H1 (cell line): ENCODE measurements around the gene UBQLN4. TPM values are rescaled to one million over a fixed set of nuclear protein-coding genes. Genes with fewer than 3 reads are reported as not detected.

Source experiments
- CTCF ChIA-PET: fragments of 300-600 bp; sonication (Branson Sonifier 250); formaldehyde crosslinking; loops from one replicate; lab custom pipeline; 2021; ENCODE audit not compliant: partially characterized antibody; lab: Charles Lee
- POLR2A ChIA-PET: fragments of 300-600 bp; sonication (Branson Sonifier 250); formaldehyde crosslinking; loops from one replicate; lab custom pipeline; 2021; ENCODE audit warnings: inconsistent platforms; ENCODE audit not compliant: partially characterized antibody; lab: Charles Lee
- DNase-seq, 2 experiments: peaks; one replicate each; pipeline versions ENCODE4 v3.0.0 to v3.0.0-alpha.2; 2010 to 2022; ENCODE audit warnings: low spot score in 2 of 2, low read depth in 1 of 2, mixed read lengths in 1 of 2
- FAIRE-seq: peaks from 2 replicates; lab custom pipeline; 2011; peaks lifted over from hg19 to GRCh38; lab: Jason Lieb, UNC
- H2AFZ ChIP-seq: 2 replicates; pipeline ENCODE4 v1.8.1; 2012; ENCODE audit warnings: low read length, inconsistent platforms
- H2AK5ac ChIP-seq: 2 replicates; pipeline ENCODE4 v1.6.1; 2013; ENCODE audit warnings: low read depth, low read length
- H2BK120ac ChIP-seq: replicated peaks from 2 replicates; pipeline ENCODE3; 2013; ENCODE audit warnings: low read depth, low read length, inconsistent platforms
- H2BK12ac ChIP-seq: 2 replicates; pipeline ENCODE4 v1.6.1; 2013; ENCODE audit warnings: low read depth, low read length
- H2BK15ac ChIP-seq: 2 replicates; pipeline ENCODE4 v1.6.1; 2013; ENCODE audit warnings: low read length
- H2BK20ac ChIP-seq: 2 replicates; pipeline ENCODE4 v1.6.1; 2013; ENCODE audit warnings: low read length
- H2BK5ac ChIP-seq: 2 replicates; pipeline ENCODE4 v1.6.1; 2013; ENCODE audit warnings: low read depth, low read length
- H3K14ac ChIP-seq: 2 replicates; pipeline ENCODE4 v1.6.1; 2013; ENCODE audit warnings: inconsistent platforms; ENCODE audit not compliant: insufficient read length
- H3K18ac ChIP-seq: 2 replicates; pipeline ENCODE4 v1.6.1; 2013; ENCODE audit warnings: low read length; ENCODE audit errors: extremely low read depth
- H3K23ac ChIP-seq: 2 replicates; pipeline ENCODE4 v1.6.1; 2013; ENCODE audit warnings: inconsistent platforms; ENCODE audit not compliant: insufficient read length
- H3K23me2 ChIP-seq: 2 replicates; pipeline ENCODE4 v1.6.1; 2013; ENCODE audit warnings: low read depth, low read length
- H3K27ac ChIP-seq: 2 replicates; pipeline ENCODE4 v1.6.1; 2011; ENCODE audit warnings: low read depth, low read length, inconsistent platforms
- H3K27me3 ChIP-seq, 4 experiments: replicated peaks in 1 of 4; 1 replicate in 1 of 4; 2 replicates in 3 of 4; pipeline versions ENCODE4 v1.6.1 to v1.8.1; 2011 to 2013; ENCODE audit warnings: low read length in 3 of 4, mild to moderate bottlenecking in 3 of 4, inconsistent platforms in 2 of 4, mixed read lengths in 2 of 4, moderate library complexity in 1 of 4; ENCODE audit not compliant: control insufficient read depth in 3 of 4, insufficient read depth in 3 of 4; ENCODE audit errors: extremely low read depth in 1 of 4
- H3K36me3 ChIP-seq, 4 experiments: 2 replicates each; pipeline versions ENCODE4 v1.6.1 to v1.8.1; 2011 to 2013; ENCODE audit warnings: mild to moderate bottlenecking in 4 of 4, low read length in 3 of 4, moderate library complexity in 2 of 4, control low read depth in 1 of 4, inconsistent platforms in 1 of 4; ENCODE audit not compliant: insufficient read depth in 4 of 4, control insufficient read depth in 2 of 4
- H3K4ac ChIP-seq: replicated peaks from 2 replicates; pipeline ENCODE3; 2013; ENCODE audit warnings: low read length, low read depth, mixed read lengths, inconsistent platforms; ENCODE audit not compliant: insufficient read length
- H3K4me1 ChIP-seq, 4 experiments: replicated peaks in 1 of 4; 1 replicate in 1 of 4; 2 replicates in 3 of 4; pipeline versions ENCODE4 v1.6.1 to v1.8.1; 2011 to 2013; ENCODE audit warnings: low read length in 3 of 4, inconsistent platforms in 2 of 4, mixed read lengths in 1 of 4; ENCODE audit not compliant: insufficient read depth in 4 of 4, control insufficient read depth in 3 of 4
- H3K4me2 ChIP-seq, 2 experiments: 2 replicates each; pipeline versions ENCODE4 v1.6.1 to v1.8.1; 2011 to 2013; ENCODE audit warnings: low read depth in 2 of 2, low read length in 2 of 2, control low read depth in 1 of 2, inconsistent platforms in 1 of 2, mild to moderate bottlenecking in 1 of 2; ENCODE audit not compliant: insufficient read depth in 1 of 2
- H3K4me3 ChIP-seq, 4 experiments: fragments of 200-600, 300-600 bp in 1 of 4; sonication (generic), shearing (Covaris generic), sonication (Bioruptor Twin) in 1 of 4; 2 replicates each; pipeline versions ENCODE4 v1.5.1 to v1.8.1; 2011 to 2016; ENCODE audit warnings: low read length in 4 of 4, low read depth in 3 of 4, control low read depth in 2 of 4, inconsistent platforms in 2 of 4, mild to moderate bottlenecking in 2 of 4, mixed read lengths in 1 of 4, moderate library complexity in 1 of 4; ENCODE audit not compliant: insufficient read depth in 2 of 4; ENCODE audit errors: extremely low read depth in 1 of 4
- H3K56ac ChIP-seq: replicated peaks from 2 replicates; pipeline ENCODE3; 2013; ENCODE audit warnings: low read depth, mild to moderate bottlenecking, mixed read lengths, low read length, inconsistent platforms; ENCODE audit not compliant: insufficient read length
- H3K79me1 ChIP-seq: 2 replicates; pipeline ENCODE4 v1.6.1; 2013; ENCODE audit warnings: low read depth, low read length, control low read depth
- H3K79me2 ChIP-seq, 2 experiments: 2 replicates each; pipeline versions ENCODE4 v1.6.1 to v1.8.1; 2012 to 2013; ENCODE audit warnings: low read length in 2 of 2, mild to moderate bottlenecking in 2 of 2, inconsistent platforms in 1 of 2; ENCODE audit not compliant: insufficient read depth in 2 of 2, control insufficient read depth in 1 of 2
- H3K9ac ChIP-seq, 4 experiments: replicated peaks in 1 of 4; 1 replicate in 1 of 4; 2 replicates in 3 of 4; pipeline versions ENCODE4 v1.6.1 to v1.8.1; 2011 to 2013; ENCODE audit warnings: low read depth in 3 of 4, low read length in 3 of 4, control low read depth in 2 of 4, mild to moderate bottlenecking in 2 of 4, moderate library complexity in 2 of 4, inconsistent platforms in 1 of 4; ENCODE audit errors: extremely low read depth in 1 of 4
- H3K9me3 ChIP-seq, 2 experiments: 2 replicates each; pipeline versions ENCODE4 v1.6.1 to v1.8.1; 2012 to 2013; ENCODE audit warnings: mild to moderate bottlenecking in 2 of 2, moderate library complexity in 2 of 2, control low read depth in 1 of 2, inconsistent platforms in 1 of 2, low read depth in 1 of 2, low read length in 1 of 2, mixed read lengths in 1 of 2; ENCODE audit not compliant: insufficient read depth in 2 of 2
- H4K20me1 ChIP-seq, 2 experiments: replicated peaks in 1 of 2; 2 replicates each; pipeline versions ENCODE3 to v1.8.1; 2011 to 2013; ENCODE audit warnings: inconsistent platforms in 2 of 2, low read length in 2 of 2, mild to moderate bottlenecking in 1 of 2; ENCODE audit not compliant: insufficient read depth in 2 of 2, control insufficient read depth in 1 of 2
- H4K5ac ChIP-seq: 2 replicates; pipeline ENCODE4 v1.6.1; 2013; ENCODE audit warnings: low read length, low read depth, mixed read lengths, inconsistent platforms; ENCODE audit not compliant: insufficient read length
- H4K8ac ChIP-seq: 2 replicates; pipeline ENCODE4 v1.8.0; 2013; ENCODE audit warnings: mild to moderate bottlenecking, moderate library complexity, low read length, inconsistent platforms; ENCODE audit not compliant: insufficient read depth; ENCODE audit errors: extremely low read depth
- H4K91ac ChIP-seq: replicated peaks from 2 replicates; pipeline ENCODE3; 2013; ENCODE audit warnings: low read length, mixed read lengths, inconsistent platforms; ENCODE audit not compliant: insufficient read length
- ASH2L ChIP-seq: fragments of 200-600, 300-600 bp; sonication (generic); IDR thresholded peaks from one replicate; pipeline ENCODE4 v1.7.1; 2017; ENCODE audit warnings: low read length
- BACH1 ChIP-seq: IDR thresholded peaks from 2 replicates; pipeline ENCODE4 v1.6.1; 2012; ENCODE audit warnings: low read length, improper control_type of control experiment
- BRCA1 ChIP-seq: IDR thresholded peaks from 2 replicates; pipeline ENCODE4 v1.6.1; 2012; ENCODE audit warnings: low read depth, low read length, improper control_type of control experiment
- CBX8 ChIP-seq: fragments of 300-800, 300-1000 bp; sonication (generic); IDR thresholded peaks from 2 replicates; pipeline ENCODE4 v1.7.1; 2016; ENCODE audit warnings: low read depth, low read length, borderline replicate concordance
- EZH2 ChIP-seq: fragments of 200-600 bp; sonication (generic); IDR thresholded peaks from 2 replicates; pipeline ENCODE4 v1.7.1; 2012; ENCODE audit warnings: low read depth, mild to moderate bottlenecking, moderate library complexity, low read length, inconsistent platforms; ENCODE audit not compliant: severe bottlenecking
- GABPA ChIP-seq: IDR thresholded peaks from 2 replicates; pipeline ENCODE4 v1.6.1; 2011; ENCODE audit warnings: mild to moderate bottlenecking, low read length, moderate library complexity, borderline replicate concordance; ENCODE audit not compliant: insufficient read depth
- HDAC2 ChIP-seq, 2 experiments: fragments of 300-600 bp in 1 of 2; sonication (generic) in 1 of 2; IDR thresholded peaks; 2 replicates each; pipeline ENCODE4 v1.6.1; 2011 to 2012; ENCODE audit warnings: low read depth in 2 of 2, low read length in 2 of 2, mild to moderate bottlenecking in 2 of 2, moderate library complexity in 2 of 2, borderline replicate concordance in 1 of 2, inconsistent platforms in 1 of 2
- MAFK ChIP-seq: IDR thresholded peaks from 2 replicates; pipeline ENCODE4 v1.6.1; 2012; ENCODE audit warnings: low read depth, mild to moderate bottlenecking, improper control_type of control experiment, low read length
- POLR2A ChIP-seq, 2 experiments: IDR thresholded peaks; 1 replicate in 1 of 2; 2 replicates in 1 of 2; pipeline ENCODE4 v1.6.1; 2011; ENCODE audit warnings: low read depth in 2 of 2, low read length in 2 of 2, mild to moderate bottlenecking in 2 of 2; ENCODE audit errors: control extremely low read depth in 1 of 2
- POLR2AphosphoS5 ChIP-seq: IDR thresholded peaks from 2 replicates; pipeline ENCODE4 v1.6.1; 2011; ENCODE audit warnings: low read depth, low read length
- RNF2 ChIP-seq: fragments of 200-900, 300-1000 bp; sonication (generic); IDR thresholded peaks from 2 replicates; pipeline ENCODE4 v1.7.1; 2016; ENCODE audit warnings: borderline replicate concordance, low read depth, mild to moderate bottlenecking, antibody characterized with exemption, low read length; ENCODE audit not compliant: poor library complexity, severe bottlenecking; ENCODE audit errors: missing control alignments
- SIN3A ChIP-seq, 2 experiments: IDR thresholded peaks in 1 of 2; conservative IDR thresholded peaks in 1 of 2; 2 replicates each; pipeline ENCODE4 v1.6.1; 2011 to 2012; ENCODE audit warnings: low read length in 2 of 2, improper control_type of control experiment in 1 of 2, low read depth in 1 of 2, mild to moderate bottlenecking in 1 of 2
- SIRT6 ChIP-seq: IDR thresholded peaks from one replicate; pipeline ENCODE4 v1.7.1; 2012; ENCODE audit warnings: low read length, inconsistent platforms
- SP2 ChIP-seq: IDR thresholded peaks from 2 replicates; pipeline ENCODE4 v1.6.1; 2012; ENCODE audit warnings: mild to moderate bottlenecking, low read length, inconsistent platforms
- SRF ChIP-seq: IDR thresholded peaks from 2 replicates; pipeline ENCODE4 v1.6.1; 2011; ENCODE audit warnings: mild to moderate bottlenecking, low read depth, low read length, moderate library complexity
- WGBS, 2 experiments: shearing (Covaris generic) in 1 of 2; methylation state at CpG; one replicate each; pipeline versions ENCODE4 v1.1.6 to v1.1.7; 2013 to 2015; ENCODE audit warnings: low lambda C conversion rate in 2 of 2, mixed read lengths in 2 of 2, inconsistent platforms in 1 of 2, low coverage in 1 of 2, missing lambda C conversion rate in 1 of 2; ENCODE audit not compliant: insufficient replicate concordance in 2 of 2, insufficient coverage in 1 of 2, insufficient read length in 1 of 2; ENCODE audit errors: extremely low coverage in 1 of 2, missing lambda C conversion rate in 1 of 2; 5-methylcytosine and 5-hydroxymethylcytosine counted together
- polyA plus RNA-seq, 7 experiments: library from polyadenylated mRNA; depleted of rRNA in 3 of 7; stranded (reverse) in 5 of 7; unstranded in 2 of 7; fragments of >200 nt in 5 of 7; fragments of 200-250 nt in 2 of 7; gene quantifications; 1 replicate in 5 of 7; 2 replicates in 1 of 7; 4 replicates in 1 of 7; pipeline versions ENCODE4 v1.2.1 to v1.2.3, GENCODE V29; 2011 to 2013; ENCODE audit warnings: missing spikeins in 2 of 7, mixed read lengths in 2 of 7
- total RNA-seq: library from RNA; stranded (reverse); fragmentation: NEBNext Ultra II Directional; extraction: Animal tissue kit (Norgen Biotek cat#: 25700); gene quantifications from 2 replicates; pipeline ENCODE4 v1.2.1, GENCODE V29; 2021

UBQLN4 gene
- total and polyA plus RNA-seq, 2 of the 8 experiments (the other 6 are each of a cell fraction or from before 2014, with no cell fraction given) = 37.7 to 52.0 TPM

DNA sequence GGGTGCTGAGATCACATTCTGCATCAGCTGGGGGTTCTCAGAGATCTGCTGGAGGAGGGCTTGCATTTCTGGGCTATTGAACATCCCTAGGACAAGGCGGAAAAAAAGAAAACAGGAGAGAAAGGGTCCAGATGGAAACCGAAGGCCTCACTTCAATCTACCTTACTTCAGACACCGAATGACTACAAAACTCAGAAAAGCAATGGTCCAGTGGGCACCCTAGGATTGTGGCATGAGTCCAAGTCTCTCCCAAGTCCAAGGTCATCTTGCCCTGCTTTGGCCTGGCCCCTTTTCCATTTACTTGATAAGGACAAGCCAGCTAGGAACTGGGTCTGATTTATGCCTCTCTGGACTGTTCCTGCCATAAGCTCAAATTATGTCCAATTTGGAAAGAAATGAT lies 10.8 kb downstream of the UBQLN4 start:
- Histone ChIP-seq H3K9ac (no peak overlapping the region), H4K8ac (no peak overlapping the region), H3K27me3 (no peaks in the 10 kb centered on the region), H3K23me2 (no peaks in the 10 kb centered on the region), H2BK15ac (no peak overlapping the region)
- TF ChIP-seq ASH2L = no peak
- TF ChIP-seq EZH2 = no peak
- TF ChIP-seq BRCA1 = no peak
- TF ChIP-seq MAFK = no peak
- TF ChIP-seq SRF = no peak
- no peak for TF ChIP-seq CBX8
- no peak for TF ChIP-seq SIN3A (conservative IDR thresholded peaks at IDR 0.05 in 1 of 2, IDR thresholded peaks at IDR 0.05 in 1 of 2; ENCODE audit: low read depth in 1 of 2, low read length in 2 of 2)
- no peak for TF ChIP-seq SP2
- TF ChIP-seq SIRT6 = no peak
- no peak for TF ChIP-seq RNF2
- no peak for TF ChIP-seq GABPA
- TF ChIP-seq BACH1 = no peak
- no peak for TF ChIP-seq POLR2AphosphoS5
- no peak for TF ChIP-seq HDAC2 (IDR thresholded peaks at IDR 0.05; ENCODE audit: borderline replicate concordance in 1 of 2, low read depth in 2 of 2, low read length in 2 of 2)
- TF ChIP-seq POLR2A (IDR thresholded peaks at IDR 0.05; ENCODE audit: control extremely low read depth in 1 of 2, low read depth in 2 of 2, low read length in 2 of 2) = no peak
- TF ChIP-seq, all 59 proteins: peak for 0
- Histone ChIP-seq H3K79me1 (no peaks in the 10 kb centered on the region), H3K79me2 (no peaks in the 10 kb centered on the region), H3K18ac (no peak overlapping the region), H3K56ac (no peak overlapping the region), H3K4ac (no peak overlapping the region), H4K91ac (no peak overlapping the region), H3K4me1 (no peaks in the 10 kb centered on the region), H2AFZ (no peak overlapping the region), H2BK120ac (no peak overlapping the region), H3K4me2 (no peak overlapping the region), H2BK5ac (no peak overlapping the region), H2AK5ac (no peak overlapping the region), H4K20me1 (peaks cover 0 to 2% of the 10 kb centered on the region in 2 experiments), H3K9me3 (no peaks in the 10 kb centered on the region), H4K5ac (no peak overlapping the region), H3K4me3 (no peak overlapping the region), H3K27ac (no peak overlapping the region), H2BK20ac (no peak overlapping the region), H3K36me3 (peaks cover 2 to 40% (median 21%) of the 10 kb centered on the region in 4 experiments), H2BK12ac (no peak overlapping the region), H3K14ac (no peak overlapping the region), H3K23ac (no peak overlapping the region)
- WGBS, 2 experiments = 86% methylated on average over 3 of the region's 3 CpGs; no CpG with 5 or more reads in 1 of the 2 experiments
- FAIRE-seq = no peak
- no peak for DNase-seq
- ChIA-PET CTCF (interaction anchor here (1.1 to 12.9 kb wide), 9 partner anchors 10 to 86 kb away, joined by 3 to 139 read pairs (median 4); partner anchors contain the start of gene UBQLN4), POLR2A (interaction anchor here (1.1 to 2.5 kb wide), 4 partner anchors 11 to 23 kb away, joined by 3 to 6 read pairs (median 4); partner anchors contain the start of gene LAMTOR2)
